ENCODE data around the gene CHRM2. TPM values are rescaled to one million over a fixed set of nuclear protein-coding genes. Genes with fewer than 3 reads are reported as not detected.

Gene CHRM2
- total and polyA plus RNA-seq, 9 of the 15 experiments (the other 6 are each of a cell fraction or from before 2014, with no cell fraction given): not detected

- DNase-seq (ENCODE audit: extremely low read depth in 1 of 4, low spot score in 3 of 4) (no peak), FAIRE-seq (no peak), ATAC-seq (no peak)
- BruUV-seq (replicated peaks): no TSS peak
- H3K9me3 ChIP-seq (replicated peaks; ENCODE audit: control insufficient read depth, insufficient read depth, low read depth, low read length): no peaks in the 10 kb centered on the region
- CTCF ChIA-PET (ENCODE audit: low intra/inter-chr PET ratio): no interaction called here
- no peaks in the 10 kb centered on the region for H3K4me1 ChIP-seq (replicated peaks in 1 of 2; ENCODE audit: control insufficient read depth in 2 of 2, insufficient read depth in 2 of 2, low read length in 2 of 2)
- no peaks in the 10 kb centered on the region for H4K20me1 ChIP-seq (replicated peaks; ENCODE audit: control insufficient read depth, insufficient read depth, low read length)
- no peak overlapping the region for H3K4me2 ChIP-seq (ENCODE audit: insufficient read depth, low read length)
- TF ChIP-seq BRCA1 (IDR thresholded peaks at IDR 0.05) (no peak), BRCA1 (CRISPR knock-in tag; IDR thresholded peaks at IDR 0.05) (no peak), TCF7L2 (IDR thresholded peaks at IDR 0.05; ENCODE audit: low read depth, low read length) (no peak)
- no peak overlapping the region for H3K9ac ChIP-seq (ENCODE audit: insufficient read depth in 1 of 2, low read depth in 2 of 2, low read length in 2 of 2)
- no peak overlapping the region for H2AFZ ChIP-seq (ENCODE audit: low read depth, low read length)
- H3K27ac ChIP-seq (ENCODE audit: extremely low read depth, low read depth, low read length): no peak overlapping the region
- H3K79me2 ChIP-seq (ENCODE audit: control insufficient read depth, insufficient read depth, low read length): no peaks in the 10 kb centered on the region
- intact Hi-C loops (cut with micrococcal nuclease): no loop called here
- no peaks in the 10 kb centered on the region for H3K36me3 ChIP-seq (ENCODE audit: control insufficient read depth, insufficient read depth, low read length)
- no peaks in the 10 kb centered on the region for H3K27me3 ChIP-seq (ENCODE audit: control insufficient read depth in 2 of 2, insufficient read depth in 2 of 2, low read length in 2 of 2)
- H3K9me1 ChIP-seq (ENCODE audit: control insufficient read depth, insufficient read depth, low read length): no peaks in the 10 kb centered on the region
- no peak overlapping the region for H3K4me3 ChIP-seq
- POLR2A ChIA-PET: no interaction called here
- in situ Hi-C loops (cut with MboI): no loop called here
- 0% methylated on average over 1 of the region's 1 CpG for whole genome bisulfite sequencing (ENCODE audit: insufficient coverage, low coverage, missing lambda C conversion rate)
Observed at GRCh38 chr7:137020351-137020750, 151.9 kb downstream of the CHRM2 start.

GRCh38 chr7:137025469-137026175 is 157.2 kb downstream of the CHRM2 start:
- BruUV-seq (replicated peaks): no TSS peak
- Histone ChIP-seq H3K27me3 (ENCODE audit: control insufficient read depth in 2 of 2, insufficient read depth in 2 of 2, low read length in 2 of 2) (no peaks in the 10 kb centered on the region), H3K9me1 (ENCODE audit: control insufficient read depth, insufficient read depth, low read length) (no peaks in the 10 kb centered on the region), H3K4me1 (replicated peaks in 1 of 2; ENCODE audit: control insufficient read depth in 2 of 2, insufficient read depth in 2 of 2, low read length in 2 of 2) (no peaks in the 10 kb centered on the region), H3K9me3 (replicated peaks; ENCODE audit: control insufficient read depth, insufficient read depth, low read depth, low read length) (no peaks in the 10 kb centered on the region), H2AFZ (ENCODE audit: low read depth, low read length) (no peak overlapping the region), H3K79me2 (ENCODE audit: control insufficient read depth, insufficient read depth, low read length) (no peaks in the 10 kb centered on the region), H3K27ac (ENCODE audit: extremely low read depth, low read depth, low read length) (no peak overlapping the region), H3K4me3 (no peak overlapping the region), H4K20me1 (replicated peaks; ENCODE audit: control insufficient read depth, insufficient read depth, low read length) (no peaks in the 10 kb centered on the region), H3K4me2 (ENCODE audit: insufficient read depth, low read length) (no peak overlapping the region), H3K9ac (ENCODE audit: insufficient read depth in 1 of 2, low read depth in 2 of 2, low read length in 2 of 2) (no peak overlapping the region), H3K36me3 (ENCODE audit: control insufficient read depth, insufficient read depth, low read length) (no peaks in the 10 kb centered on the region)
- ATAC-seq (no peak), DNase-seq (ENCODE audit: extremely low read depth in 1 of 4, low spot score in 3 of 4) (no peak), FAIRE-seq (no peak)
- in situ Hi-C loops (cut with MboI) (no loop called here), intact Hi-C loops (cut with micrococcal nuclease) (no loop called here)
- TF ChIP-seq TCF3 (CRISPR knock-in tag; IDR thresholded peaks at IDR 0.05) (no peak), SRSF1 (IDR thresholded peaks at IDR 0.05; ENCODE audit: low read depth, low read length) (no peak), ZC3H11A (IDR thresholded peaks at IDR 0.05; ENCODE audit: low read depth, low read length) (no peak), HMBOX1 (IDR thresholded peaks at IDR 0.05) (no peak), TFAP4 (CRISPR knock-in tag; IDR thresholded peaks at IDR 0.05; ENCODE audit: borderline replicate concordance) (no peak)
- ChIA-PET POLR2A (no interaction called here), CTCF (ENCODE audit: low intra/inter-chr PET ratio) (no interaction called here)
- WGBS (ENCODE audit: insufficient coverage, low coverage, missing lambda C conversion rate): 2% methylated on average over 4 of the region's 4 CpGs

All from K562 (cell line).